ENCODE measurements around the gene COL4A6.

GRCh38 chrX:108323751-108324150, 114.5 kb downstream of the COL4A6 start:
- TF ChIP-seq CTCF (IDR thresholded peaks at IDR 0.05; ENCODE audit: low read depth, low read length, missing input control) (no peak), MAX (IDR thresholded peaks at IDR 0.05) (no peak), ATF3 (IDR thresholded peaks at IDR 0.05) (no peak), ZBTB33 (IDR thresholded peaks at IDR 0.05) (no peak), REST (IDR thresholded peaks at IDR 0.05) (no peak), SP1 (IDR thresholded peaks at IDR 0.05) (no peak), FOXA1 (IDR thresholded peaks at IDR 0.05) (no peak), HNF4G (IDR thresholded peaks at IDR 0.05) (no peak), YY1 (IDR thresholded peaks at IDR 0.05) (no peak), GABPA (IDR thresholded peaks at IDR 0.05 in 1 of 2, conservative IDR thresholded peaks at IDR 0.05 in 1 of 2) (no peak), JUND (IDR thresholded peaks at IDR 0.05) (no peak), HNF4A (conservative IDR thresholded peaks at IDR 0.05) (no peak)
